Stimulated activated CD4-positive, alpha-beta T cell treated with anti-CD3 and anti-CD28 coated beads, Interleukin-15, amount 100 ng/mL, for 1 hour (primary cell): ENCODE data around the gene DOCK1.

Source experiments
- DNase-seq, 2 donors: peaks; one replicate each; pipeline ENCODE4 v3.0.0-alpha.2; 2020; ENCODE audit warnings: low read depth in 1 of 2, low spot score in 1 of 2

The DOCK1 gene

DNA sequence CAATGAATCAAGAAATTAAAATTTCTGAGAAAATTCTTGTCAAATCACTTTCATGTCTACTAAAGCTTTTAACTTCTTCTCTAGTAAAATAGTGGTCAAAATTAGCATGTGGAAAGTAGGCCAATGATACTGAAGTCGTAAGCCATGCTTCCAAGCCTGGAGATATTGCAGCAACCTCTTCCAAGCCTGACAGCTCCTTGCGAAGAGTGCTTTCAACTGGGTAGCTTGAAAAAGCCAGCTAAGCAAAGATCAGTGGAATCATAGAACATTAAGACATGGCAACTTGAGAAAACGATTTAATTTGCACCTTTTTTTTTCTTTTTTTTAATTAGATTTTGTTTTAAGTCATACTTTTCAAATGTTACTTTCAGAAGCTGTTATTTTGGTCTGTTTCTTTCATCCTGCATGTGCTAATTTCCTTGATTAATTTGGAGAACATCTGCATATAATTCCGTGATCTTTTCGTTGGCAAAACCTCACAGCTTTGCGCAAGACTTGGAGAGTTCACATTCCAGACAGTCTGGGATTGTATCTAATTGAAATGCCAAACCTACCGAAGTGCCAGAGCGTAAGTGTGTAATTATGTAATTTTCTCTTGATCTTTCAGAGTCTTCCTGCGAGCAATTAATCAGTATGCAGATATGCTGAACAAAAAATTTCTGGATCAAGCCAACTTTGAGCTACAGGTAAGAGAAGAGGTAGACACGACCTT lies 433.3 kb downstream of the DOCK1 start:
- no peak for DNase-seq

DNA sequence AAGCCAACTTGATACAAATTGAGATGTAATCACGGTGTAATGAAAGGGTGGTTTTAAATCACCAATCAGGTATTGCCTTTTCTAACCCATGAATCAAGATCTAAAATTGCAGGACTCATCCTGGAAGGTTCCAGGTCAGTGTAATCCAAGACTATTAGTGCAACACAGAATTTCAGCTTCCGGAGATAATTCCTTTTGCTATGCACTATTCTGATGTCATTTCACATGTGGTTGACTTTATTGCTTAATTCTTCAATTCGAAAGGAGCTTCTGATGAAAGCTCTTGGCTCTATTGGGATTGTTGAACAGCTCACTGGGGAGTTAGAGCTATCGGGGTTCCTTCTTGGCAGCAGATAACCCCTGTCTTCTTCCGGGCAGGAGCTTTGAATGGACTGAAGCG lies 438.6 kb downstream of the DOCK1 start:
- DNase-seq, result no peak

DNA sequence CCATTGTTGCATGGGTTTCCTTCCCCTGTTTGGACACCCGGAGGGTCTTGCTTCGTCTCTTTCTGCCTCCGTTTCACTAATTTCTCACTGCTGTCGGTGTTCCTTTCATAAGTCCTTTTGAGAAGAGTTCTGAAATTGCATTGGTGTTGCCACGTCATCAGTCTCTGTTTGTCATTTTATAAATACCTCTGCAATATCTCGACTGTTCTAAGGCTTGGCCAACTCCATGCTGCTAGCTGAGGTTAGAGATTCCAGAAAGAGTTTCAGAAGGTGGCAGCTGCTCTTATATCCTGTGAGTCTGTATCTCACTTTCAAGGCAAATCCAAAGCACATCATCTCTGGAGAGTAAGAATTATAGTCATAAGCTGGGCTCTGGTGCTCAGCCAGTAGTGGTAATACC lies 439.1 kb downstream of the DOCK1 start:
- DNase-seq, result no peak

DNA sequence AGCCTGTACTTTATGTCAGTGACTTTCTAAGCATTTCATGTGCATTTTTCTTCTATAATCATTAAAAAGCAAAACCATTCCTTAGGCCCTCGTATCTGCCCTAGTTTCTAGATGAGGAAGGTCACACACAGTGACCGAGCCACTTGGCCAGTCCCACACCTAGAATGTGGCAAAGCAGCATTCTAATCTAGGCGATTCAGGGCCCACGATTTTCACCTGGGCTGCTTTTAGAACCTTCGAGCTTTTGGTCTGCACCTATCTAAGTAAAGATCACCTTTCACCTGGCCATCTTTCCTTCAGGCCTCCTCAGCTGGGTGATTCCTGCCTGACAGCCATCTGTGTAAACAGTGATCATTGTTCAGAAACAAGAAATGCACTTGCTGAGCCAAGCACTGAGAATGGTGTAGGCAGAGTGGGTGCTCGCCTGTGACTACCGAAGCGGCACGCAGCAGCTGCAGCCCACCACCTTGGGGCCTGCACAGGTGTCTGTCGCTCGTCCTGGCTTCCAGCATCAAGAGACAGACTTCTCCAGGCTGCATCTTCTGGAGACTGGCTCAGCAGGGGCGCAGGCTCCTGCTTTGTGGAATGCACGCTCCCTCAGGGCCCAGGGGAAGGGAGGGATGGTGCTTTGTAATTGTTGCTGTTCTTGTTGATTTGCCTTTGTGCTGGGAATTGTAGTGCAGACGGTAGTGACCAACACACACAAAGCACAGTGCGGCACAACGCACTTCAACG lies 440.2 kb downstream of the DOCK1 start:
- DNase-seq, result no peak

DNA sequence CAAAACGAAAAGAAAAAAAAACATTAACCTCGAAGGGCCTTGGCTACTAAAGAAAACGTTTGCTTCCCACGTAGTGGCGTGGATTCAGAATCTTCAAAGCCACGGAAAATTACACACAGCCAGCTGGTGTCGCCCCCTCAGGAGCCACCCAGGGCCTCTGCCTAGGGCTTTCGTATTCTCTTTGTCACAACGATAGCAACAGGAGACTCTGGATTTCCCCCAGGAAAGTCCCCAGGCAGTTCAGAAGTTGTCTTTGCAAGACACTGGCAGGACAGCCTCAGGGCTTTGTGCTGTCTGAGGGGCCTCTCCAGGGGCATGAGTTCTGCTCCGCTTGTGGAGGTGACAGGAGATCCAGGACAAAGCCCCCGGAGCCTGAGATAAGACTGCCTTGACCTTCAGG lies 441.4 kb downstream of the DOCK1 start:
- no peak for DNase-seq

DNA sequence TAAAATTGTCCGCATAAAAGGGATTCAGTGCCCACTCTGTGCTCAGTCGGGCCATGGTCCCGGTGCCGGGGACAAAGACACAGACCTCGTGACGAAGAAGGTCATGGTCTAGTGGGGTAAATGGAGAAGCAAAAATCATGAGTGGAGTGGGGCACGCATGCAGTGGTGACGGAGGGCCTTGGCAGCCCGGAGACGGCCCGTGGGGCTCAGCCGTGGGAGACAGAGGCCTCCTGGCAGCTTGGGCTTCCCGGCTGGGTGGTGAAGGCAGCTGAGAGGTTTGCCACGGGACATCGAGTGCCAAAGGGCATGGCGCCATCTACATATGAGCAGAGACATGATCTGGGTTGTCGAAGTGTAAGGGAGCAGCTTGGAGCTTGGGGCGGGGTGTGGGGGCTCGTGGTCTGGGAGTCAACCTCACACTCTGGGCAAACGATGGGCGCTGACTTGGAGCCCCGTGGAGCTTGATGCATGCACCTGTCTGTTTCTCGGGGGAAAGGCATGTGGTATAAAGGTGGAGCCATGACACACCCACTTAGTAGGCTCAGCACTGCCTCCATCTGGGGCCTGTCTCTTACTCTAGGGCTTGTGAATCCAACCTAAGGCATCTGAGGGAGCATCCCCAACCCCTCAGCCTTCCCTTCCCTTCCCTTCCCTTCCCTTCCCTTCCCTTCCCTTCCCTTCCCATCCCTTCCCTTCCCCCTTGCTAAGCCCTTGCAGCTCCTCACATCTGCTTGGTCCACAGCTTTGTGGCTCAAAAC lies 442.2 kb downstream of the DOCK1 start:
- no peak for DNase-seq

DNA sequence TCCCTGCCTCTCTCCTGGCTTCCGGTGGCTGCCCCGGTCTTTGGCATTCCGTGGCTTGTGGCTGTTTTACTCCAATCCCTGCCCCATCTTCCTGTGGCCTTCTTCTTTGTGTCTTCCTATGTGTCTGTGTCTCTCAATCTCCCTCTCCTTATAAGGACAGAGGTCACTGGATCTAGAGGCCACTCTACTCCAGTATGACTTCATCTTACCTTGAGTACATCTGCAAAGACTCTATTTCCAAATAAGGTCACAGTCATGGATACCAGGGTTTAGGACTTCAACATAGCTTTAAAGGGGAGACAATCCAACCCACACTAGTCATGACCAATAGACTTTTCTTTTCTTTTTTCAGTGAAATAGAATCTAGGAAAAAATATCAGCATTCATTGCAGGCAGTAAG lies 444.5 kb downstream of the DOCK1 start:
- DNase-seq, result no peak

DNA sequence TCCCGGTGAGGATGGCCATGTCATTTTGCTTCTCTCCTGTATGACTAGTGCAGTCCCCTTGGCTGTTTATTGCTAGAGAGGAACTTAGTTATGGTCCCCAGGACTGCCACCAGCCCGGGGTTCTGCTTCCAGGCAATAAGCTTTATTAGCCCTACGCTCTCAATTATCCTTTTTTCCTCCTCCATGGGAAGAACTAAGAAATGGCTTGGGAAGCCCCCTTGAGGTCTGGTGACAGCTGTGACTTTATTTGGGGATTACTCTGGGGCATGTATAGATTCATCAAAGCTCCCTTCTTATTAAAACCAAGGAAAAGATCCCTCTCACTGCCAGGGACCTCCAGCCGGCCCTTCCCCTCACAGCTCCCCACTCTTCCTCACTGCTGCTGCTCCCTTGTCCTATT lies 446.3 kb downstream of the DOCK1 start:
- DNase-seq, result no peak

DNA sequence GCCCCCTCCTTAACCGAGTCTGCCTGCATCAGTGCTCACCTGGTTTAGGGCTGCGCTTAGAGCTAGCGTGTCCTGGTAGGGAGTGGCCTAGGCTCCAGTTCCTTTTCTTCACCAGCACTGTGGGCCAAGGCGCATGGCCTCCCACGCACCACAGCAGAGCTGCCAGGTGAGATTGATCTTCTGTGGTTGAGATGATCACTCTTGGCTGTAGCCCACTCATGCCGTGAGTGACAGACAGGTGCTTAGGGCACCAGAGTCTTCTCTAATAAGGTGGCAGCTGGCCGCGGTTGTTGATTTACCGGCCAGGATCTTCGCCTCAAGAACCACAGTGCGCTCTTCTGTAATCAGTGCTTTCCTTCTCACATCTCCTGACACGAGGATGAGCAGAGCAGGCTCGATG lies 448.3 kb downstream of the DOCK1 start:
- no peak for DNase-seq

DNA sequence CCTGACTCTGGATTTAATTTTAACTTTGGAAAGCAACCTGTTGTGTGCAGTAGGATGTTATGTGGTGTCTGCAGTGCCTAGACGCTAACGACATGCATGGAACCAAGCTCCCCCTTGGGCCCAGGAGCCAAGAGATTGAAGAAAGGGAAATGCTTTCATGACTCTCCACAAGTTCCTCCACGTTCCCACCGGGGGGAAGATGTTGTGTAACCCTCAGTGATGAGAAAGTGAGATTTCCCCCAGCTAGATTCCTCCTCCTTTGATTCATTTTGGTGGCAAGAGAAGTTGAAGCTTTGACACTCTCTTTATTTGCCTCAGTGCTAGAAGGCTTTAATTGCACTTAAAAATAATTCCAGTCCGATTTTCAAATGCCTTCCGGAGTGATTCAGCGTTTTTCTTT lies 449.0 kb downstream of the DOCK1 start:
- DNase-seq, result no peak

DNA sequence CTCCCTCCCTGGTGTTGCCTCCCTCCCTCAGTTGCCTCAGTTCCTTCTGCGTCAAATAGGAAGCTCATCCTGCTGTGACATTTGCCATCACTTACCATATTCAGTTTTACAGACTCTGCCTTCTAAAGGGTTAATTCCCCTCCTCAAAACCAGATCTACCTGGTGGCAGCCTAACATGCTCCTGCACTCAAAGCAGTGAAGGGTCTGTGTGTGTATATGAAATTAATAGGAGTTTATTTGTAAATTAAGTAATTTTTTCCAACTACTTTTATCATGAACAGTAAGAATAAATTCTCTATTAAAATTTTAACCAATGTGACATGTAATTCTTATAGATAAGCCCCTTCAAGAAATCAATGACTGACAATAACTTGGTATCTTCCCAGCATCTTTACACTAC lies 449.8 kb downstream of the DOCK1 start:
- DNase-seq, result no peak

DNA sequence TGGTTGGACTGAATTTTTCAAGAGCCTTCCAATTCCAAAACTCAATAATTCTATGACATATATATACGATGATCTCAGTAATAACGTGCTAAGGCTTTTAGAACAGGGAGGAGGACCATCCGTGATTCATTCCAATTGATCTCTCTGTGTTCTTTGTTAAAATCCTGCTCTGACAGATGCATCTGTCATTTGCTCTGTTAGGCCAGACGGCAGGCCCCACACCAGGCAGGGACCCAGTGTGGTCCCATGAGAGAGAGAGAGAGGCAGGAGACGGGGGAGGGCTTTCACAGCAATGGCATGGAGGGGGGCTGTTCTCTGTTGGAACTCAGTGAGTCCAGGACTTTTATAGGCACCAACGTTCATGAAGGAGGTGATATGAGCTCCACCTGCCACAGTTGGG lies 451.1 kb downstream of the DOCK1 start:
- DNase-seq, result no peak

DNA sequence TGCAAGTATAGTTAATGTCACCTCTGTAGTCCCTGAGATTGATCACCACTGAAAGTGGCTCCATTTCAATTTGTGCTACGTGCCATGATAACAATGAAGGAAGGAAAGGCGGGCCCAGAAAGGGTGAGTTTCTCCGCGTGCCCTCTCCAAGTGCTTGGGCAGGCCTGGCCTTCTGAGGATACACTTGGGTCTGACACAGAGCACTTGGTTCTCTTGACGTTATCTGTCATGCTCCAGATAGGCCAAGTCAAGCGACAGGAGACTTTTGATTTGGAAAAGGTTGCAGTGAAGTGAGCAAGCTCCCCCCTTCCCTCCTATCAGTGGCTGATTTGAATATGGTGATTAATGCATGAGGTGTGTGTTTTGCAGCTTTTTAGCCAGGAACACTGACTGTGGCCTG lies 452.0 kb downstream of the DOCK1 start:
- DNase-seq, result no peak

DNA sequence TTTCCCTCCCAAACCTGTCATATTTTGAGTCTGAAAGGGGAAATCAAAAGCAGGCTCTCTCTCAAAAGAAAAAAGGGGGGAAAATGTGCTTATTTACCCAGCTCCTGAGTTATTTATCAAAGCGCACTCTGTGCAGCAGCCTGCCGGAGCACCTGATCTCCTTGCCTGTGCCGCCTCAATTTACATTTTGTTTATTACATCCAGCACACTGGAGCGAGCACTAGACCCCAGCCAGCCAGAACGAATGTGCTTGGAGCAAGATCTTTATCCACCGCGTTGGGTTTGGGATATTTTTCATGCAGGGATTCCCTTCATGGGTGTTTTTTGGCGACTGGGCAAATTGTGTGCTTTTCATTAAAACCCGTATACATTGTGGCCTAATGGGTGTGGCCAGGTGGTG lies 453.1 kb downstream of the DOCK1 start:
- DNase-seq, result no peak

DNA sequence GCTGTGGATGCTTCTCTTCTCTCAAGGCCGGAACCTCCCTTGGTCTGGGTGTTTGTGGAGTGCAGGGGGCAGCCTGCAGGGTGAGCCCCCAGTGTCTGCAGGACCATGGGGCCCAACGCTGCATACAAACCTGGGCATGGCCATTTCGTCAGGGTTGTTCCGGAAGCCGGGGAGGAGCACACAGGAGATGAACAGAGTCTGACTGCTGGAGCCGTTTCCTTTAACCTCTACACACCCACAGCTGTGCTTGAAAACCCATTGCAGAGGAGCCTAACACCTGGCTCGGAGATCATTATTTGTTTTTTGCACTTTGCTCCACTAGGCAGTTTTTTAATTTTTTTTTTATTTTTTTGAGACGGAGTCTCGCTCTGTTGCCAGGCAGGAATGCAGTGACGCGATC lies 458.8 kb downstream of the DOCK1 start:
- no peak for DNase-seq

DNA sequence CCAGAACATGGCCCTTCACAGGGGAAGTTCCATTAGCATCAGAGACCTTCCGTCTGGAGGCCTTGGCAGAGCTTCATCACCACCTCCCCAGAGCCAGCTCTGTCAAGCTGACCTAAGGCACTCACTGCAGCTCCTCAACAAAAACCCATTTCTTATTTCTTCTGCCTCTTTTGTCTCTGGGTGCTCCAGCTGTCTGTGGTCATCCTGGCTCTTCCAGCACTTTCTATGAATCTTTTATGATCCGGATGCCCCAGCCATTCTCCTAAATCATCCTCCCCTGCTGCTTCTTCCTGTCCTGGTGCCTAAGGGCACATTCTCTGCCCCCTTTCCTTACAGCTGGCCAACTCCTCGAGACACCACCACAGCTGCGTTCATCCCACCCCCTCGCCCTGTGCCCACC lies 462.9 kb downstream of the DOCK1 start:
- no peak for DNase-seq

DNA sequence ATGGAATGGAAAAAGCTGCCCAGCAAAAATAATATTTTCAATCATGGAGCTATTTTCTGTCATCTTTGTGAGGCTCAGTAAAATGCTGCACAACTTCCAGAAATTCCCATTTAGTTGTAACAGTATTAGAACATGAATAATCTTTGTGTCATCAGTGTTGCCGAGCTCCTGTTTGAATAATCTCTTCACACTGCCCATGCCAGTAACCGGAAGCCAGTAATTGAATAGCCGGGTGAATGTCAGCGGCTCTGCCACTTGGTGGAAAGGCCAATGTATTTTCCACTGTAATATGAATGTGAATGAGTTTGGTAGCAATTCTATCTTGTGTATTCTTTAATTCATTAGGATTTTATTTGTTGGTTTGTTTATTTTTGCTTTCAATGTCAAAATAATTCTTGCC lies 463.7 kb downstream of the DOCK1 start:
- DNase-seq, result no peak

DNA sequence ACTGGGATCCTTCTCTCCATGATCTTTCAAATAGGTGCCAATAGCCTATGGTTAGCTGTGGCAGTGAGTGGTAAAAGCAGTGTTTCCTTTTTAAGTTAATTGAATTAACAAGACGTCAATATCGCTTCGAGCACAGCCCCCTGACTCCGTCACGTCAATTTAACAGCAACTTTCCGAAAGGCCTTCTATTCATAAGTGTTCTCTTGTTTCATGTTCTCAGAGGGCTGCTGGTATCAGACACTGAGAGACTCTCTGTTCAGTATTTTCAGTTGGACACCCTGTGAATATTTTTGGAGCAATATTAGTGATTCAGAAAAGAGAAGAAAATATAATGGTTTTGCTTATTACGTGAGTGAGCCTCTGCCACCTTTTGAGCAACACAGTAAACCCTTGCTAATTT lies 465.4 kb downstream of the DOCK1 start:
- DNase-seq, result no peak

DNA sequence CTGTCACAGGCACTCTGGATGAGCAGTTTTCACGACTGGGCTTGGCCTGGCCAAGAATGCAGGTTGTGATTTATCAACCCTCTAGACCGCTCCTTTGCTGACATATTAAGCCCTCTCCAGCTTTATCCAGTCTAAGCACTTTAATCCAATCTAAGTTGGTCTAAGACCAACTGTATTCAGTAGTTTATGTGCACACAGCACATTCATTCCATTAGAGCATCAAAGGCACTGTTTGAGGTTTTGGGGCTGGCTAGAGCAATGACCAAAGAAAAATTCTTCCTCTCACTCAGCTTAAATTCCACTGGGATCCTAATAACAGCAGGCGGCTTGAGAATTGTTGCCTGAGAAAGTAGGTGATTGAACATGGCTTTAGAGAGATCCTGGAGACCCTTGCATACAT lies 467.1 kb downstream of the DOCK1 start:
- DNase-seq, result no peak

DNA sequence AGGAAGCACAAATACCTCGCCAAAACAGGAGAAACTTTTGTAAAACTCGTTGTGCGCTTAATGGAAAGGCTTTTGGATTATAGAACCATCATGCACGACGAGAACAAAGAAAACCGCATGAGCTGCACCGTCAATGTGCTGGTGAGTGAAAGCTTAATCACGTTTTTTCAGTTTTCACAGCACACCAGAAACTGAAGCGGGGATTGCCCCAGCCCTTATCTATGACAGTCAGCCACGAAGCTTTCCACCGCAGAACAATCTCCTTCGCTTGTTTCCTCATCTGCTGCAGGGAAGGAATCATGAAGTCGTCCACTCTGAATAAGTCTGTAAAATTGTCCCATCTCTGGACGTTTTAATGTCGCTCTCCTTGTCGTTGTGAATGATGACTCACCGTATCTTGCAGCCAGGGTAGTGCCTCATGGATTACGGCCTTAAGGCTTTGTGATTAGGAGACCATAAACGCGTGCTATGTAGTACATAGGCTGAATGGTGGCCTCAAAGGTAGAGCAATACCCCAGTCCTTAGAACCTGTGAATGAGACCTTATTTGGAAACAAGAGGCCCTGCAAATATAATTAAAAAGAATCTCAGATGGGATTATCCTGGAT lies 468.9 kb downstream of the DOCK1 start:
- no peak for DNase-seq

DNA sequence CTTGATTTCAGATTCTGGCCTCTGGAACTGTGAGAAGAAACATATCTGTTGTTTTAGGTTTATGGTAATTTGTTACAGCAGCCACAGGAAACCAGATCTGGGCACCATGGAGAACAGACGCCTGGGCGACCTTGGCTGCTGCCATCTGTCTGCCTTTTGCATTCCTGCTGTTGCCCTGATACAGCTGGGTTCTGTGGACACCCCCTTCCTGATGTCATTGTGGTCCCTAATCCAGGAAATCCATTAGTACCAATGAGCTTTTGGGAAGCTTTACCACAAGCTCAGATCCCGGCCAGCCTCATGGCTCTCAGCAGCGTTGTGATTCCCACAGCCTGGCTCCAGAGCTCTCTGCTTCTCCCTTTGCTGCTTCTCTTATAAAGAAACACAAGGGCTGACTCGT lies 469.7 kb downstream of the DOCK1 start:
- DNase-seq, result no peak

DNA sequence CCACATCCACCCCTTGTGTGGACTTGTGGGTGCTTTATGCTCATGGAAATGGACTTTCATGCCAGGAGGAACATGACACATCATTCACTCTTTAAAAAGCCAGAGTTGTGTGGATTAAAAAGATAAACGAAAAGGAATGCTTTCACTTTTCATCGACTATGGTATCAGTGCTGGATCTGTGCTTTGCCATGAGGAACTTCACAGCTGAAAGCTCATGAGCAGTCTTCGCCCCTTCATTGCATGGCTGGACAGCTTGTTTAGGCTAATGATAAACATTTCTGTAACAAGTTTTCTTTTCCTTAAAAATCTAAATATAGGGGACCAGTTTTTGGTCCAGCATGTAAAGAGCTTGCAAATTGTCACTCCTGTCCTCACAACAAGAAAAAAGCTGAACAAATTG lies 470.2 kb downstream of the DOCK1 start:
- no peak for DNase-seq
